ENCODE data around the gene THNSL1. TPM values are rescaled to one million over a fixed set of nuclear protein-coding genes. Genes with fewer than 3 reads are reported as not detected.

THNSL1 gene
- total and polyA plus RNA-seq, 2 of the 8 experiments (the other 6 are each of a cell fraction or from before 2014, with no cell fraction given): 1.4 to 3.1 TPM

GRCh38 chr10:25072786-25073185 lies 56.4 kb downstream of the THNSL1 start (continued):
- TF ChIP-seq, protein P1, sequence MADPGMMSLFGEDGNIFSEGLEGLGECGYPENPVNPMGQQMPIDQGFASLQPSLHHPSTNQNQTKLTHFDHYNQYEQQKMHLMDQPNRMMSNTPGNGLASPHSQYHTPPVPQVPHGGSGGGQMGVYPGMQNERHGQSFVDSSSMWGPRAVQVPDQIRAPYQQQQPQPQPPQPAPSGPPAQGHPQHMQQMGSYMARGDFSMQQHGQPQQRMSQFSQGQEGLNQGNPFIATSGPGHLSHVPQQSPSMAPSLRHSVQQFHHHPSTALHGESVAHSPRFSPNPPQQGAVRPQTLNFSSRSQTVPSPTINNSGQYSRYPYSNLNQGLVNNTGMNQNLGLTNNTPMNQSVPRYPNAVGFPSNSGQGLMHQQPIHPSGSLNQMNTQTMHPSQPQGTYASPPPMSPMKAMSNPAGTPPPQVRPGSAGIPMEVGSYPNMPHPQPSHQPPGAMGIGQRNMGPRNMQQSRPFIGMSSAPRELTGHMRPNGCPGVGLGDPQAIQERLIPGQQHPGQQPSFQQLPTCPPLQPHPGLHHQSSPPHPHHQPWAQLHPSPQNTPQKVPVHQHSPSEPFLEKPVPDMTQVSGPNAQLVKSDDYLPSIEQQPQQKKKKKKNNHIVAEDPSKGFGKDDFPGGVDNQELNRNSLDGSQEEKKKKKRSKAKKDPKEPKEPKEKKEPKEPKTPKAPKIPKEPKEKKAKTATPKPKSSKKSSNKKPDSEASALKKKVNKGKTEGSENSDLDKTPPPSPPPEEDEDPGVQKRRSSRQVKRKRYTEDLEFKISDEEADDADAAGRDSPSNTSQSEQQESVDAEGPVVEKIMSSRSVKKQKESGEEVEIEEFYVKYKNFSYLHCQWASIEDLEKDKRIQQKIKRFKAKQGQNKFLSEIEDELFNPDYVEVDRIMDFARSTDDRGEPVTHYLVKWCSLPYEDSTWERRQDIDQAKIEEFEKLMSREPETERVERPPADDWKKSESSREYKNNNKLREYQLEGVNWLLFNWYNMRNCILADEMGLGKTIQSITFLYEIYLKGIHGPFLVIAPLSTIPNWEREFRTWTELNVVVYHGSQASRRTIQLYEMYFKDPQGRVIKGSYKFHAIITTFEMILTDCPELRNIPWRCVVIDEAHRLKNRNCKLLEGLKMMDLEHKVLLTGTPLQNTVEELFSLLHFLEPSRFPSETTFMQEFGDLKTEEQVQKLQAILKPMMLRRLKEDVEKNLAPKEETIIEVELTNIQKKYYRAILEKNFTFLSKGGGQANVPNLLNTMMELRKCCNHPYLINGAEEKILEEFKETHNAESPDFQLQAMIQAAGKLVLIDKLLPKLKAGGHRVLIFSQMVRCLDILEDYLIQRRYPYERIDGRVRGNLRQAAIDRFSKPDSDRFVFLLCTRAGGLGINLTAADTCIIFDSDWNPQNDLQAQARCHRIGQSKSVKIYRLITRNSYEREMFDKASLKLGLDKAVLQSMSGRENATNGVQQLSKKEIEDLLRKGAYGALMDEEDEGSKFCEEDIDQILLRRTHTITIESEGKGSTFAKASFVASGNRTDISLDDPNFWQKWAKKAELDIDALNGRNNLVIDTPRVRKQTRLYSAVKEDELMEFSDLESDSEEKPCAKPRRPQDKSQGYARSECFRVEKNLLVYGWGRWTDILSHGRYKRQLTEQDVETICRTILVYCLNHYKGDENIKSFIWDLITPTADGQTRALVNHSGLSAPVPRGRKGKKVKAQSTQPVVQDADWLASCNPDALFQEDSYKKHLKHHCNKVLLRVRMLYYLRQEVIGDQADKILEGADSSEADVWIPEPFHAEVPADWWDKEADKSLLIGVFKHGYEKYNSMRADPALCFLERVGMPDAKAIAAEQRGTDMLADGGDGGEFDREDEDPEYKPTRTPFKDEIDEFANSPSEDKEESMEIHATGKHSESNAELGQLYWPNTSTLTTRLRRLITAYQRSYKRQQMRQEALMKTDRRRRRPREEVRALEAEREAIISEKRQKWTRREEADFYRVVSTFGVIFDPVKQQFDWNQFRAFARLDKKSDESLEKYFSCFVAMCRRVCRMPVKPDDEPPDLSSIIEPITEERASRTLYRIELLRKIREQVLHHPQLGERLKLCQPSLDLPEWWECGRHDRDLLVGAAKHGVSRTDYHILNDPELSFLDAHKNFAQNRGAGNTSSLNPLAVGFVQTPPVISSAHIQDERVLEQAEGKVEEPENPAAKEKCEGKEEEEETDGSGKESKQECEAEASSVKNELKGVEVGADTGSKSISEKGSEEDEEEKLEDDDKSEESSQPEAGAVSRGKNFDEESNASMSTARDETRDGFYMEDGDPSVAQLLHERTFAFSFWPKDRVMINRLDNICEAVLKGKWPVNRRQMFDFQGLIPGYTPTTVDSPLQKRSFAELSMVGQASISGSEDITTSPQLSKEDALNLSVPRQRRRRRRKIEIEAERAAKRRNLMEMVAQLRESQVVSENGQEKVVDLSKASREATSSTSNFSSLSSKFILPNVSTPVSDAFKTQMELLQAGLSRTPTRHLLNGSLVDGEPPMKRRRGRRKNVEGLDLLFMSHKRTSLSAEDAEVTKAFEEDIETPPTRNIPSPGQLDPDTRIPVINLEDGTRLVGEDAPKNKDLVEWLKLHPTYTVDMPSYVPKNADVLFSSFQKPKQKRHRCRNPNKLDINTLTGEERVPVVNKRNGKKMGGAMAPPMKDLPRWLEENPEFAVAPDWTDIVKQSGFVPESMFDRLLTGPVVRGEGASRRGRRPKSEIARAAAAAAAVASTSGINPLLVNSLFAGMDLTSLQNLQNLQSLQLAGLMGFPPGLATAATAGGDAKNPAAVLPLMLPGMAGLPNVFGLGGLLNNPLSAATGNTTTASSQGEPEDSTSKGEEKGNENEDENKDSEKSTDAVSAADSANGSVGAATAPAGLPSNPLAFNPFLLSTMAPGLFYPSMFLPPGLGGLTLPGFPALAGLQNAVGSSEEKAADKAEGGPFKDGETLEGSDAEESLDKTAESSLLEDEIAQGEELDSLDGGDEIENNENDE (IDR thresholded peaks at IDR 0.05; ENCODE audit: insufficient replicate concordance, low read length): no peak
- TF ChIP-seq CHD1 (IDR thresholded peaks at IDR 0.05; ENCODE audit: low read depth, low read length) (no peak), SAP30 (IDR thresholded peaks at IDR 0.05; ENCODE audit: insufficient read depth, insufficient replicate concordance, low read length) (no peak), GTF2F1 (IDR thresholded peaks at IDR 0.05; ENCODE audit: borderline replicate concordance, low read depth, low read length) (no peak), KDM4A (IDR thresholded peaks at IDR 0.05; ENCODE audit: low read depth, low read length, severe bottlenecking) (no peak), CHD2 (IDR thresholded peaks at IDR 0.05; ENCODE audit: low read length) (no peak), NANOG (IDR thresholded peaks at IDR 0.05; ENCODE audit: insufficient read depth, low read depth, low read length, poor library complexity, severe bottlenecking) (no peak), RBBP5 (IDR thresholded peaks at IDR 0.05; ENCODE audit: borderline replicate concordance, low read depth, low read length) (no peak), CREB1 (IDR thresholded peaks at IDR 0.05) (no peak), NRF1 (IDR thresholded peaks at IDR 0.05; ENCODE audit: low read depth, low read length) (no peak), ZNF274 (IDR thresholded peaks at IDR 0.05; ENCODE audit: borderline replicate concordance, extremely low read depth, low read length) (no peak)
